ENCODE results near the gene IGFL2.

DNA sequence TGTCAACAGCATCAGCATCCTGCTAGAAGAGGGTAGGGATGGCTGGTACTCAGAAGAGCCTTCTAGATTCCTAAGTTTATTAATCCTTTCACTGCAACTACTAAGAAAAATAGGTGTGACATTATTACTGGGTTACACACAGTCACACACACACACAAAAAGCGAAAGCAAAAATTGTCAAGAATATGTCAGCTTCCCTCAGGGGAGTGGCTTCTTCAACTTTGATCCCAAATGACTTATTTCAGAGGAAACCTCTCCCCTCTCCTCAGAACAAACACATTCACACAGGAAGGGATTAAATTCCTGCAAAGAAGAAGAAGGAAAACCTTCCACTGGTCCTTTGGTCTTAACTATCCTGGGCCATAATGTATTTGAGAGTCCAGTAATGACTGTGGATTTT is 61.4 kb downstream of the IGFL2 start:
- no peak for TF ChIP-seq GATA2 (IDR thresholded peaks at IDR 0.05; ENCODE audit: low read depth, low read length)
- no peak for TF ChIP-seq GATA3 (IDR thresholded peaks at IDR 0.05; ENCODE audit: low read depth, low read length)

Data from SH-SY5Y (cell line).